NCI-H1417 treated with DMSO at 0.1 percent for 48 hours (cell line): ENCODE measurements around the gene LZTS2.
"Not testable (repeated sequence)": the region's sequence is repeated elsewhere in the genome, so short reads cannot be mapped to it uniquely, and the experiment has no call there.

ENCODE experiments used
- DNase-seq: peaks from one replicate; lab custom pipeline; 2025; lab: John Stamatoyannopoulos, UW

The LZTS2 gene

DNA sequence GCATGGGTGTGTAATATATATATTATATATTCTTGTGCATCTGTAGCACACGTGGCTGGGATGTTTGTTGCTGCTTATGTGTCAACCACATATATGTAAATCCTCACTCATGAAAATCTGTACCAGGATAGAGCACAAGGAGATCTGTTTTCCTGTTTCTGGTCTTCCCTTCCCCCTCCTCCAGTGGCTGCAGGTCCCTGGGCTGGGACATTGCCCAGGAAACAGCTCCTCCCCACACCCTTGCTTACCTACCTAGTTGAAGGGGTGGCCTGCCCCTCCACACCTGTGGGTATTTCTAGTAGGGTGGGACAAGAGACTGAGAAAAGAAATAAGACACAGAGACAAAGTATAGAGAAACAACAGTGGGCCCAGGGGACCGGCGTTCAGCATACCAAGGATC lies 33.7 kb downstream of the LZTS2 start:
- no peak for DNase-seq

DNA sequence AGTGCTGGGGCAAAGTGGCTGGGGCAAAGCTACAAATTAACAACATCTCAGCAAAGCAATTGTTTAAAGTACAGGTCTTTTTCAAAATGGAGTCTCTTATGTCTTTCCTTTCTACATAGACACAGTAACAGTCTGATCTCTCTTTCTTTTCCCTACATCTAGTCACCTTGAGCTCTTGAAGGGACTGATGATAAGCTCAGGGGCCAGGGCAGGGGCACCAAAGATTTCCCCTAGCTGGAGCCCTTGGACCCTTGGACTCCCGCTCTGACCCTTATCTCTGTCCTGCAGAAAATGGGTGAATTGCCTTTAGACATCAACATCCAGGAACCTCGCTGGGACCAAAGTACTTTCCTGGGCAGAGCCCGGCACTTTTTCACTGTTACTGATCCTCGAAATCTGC lies 34.8 kb downstream of the LZTS2 start:
- DNase-seq: not testable (repeated sequence)

DNA sequence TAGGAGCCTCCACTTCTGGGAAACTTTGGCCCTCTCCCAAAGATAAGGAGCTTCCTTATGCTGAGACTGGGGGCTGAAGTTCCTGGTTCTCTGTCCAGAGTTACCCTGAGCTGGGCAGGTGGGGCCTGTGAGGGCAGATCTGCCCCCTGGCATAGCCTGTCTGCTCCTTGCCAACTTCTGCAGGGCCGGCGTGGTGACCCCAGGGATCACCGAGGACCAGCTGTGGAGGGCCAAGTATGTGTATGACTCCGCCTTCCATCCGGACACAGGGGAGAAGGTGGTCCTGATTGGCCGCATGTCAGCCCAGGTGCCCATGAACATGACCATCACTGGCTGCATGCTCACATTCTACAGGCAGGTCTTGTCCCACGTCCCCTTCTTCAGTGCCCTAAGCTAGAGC lies 35.7 kb downstream of the LZTS2 start:
- DNase-seq: no peak

DNA sequence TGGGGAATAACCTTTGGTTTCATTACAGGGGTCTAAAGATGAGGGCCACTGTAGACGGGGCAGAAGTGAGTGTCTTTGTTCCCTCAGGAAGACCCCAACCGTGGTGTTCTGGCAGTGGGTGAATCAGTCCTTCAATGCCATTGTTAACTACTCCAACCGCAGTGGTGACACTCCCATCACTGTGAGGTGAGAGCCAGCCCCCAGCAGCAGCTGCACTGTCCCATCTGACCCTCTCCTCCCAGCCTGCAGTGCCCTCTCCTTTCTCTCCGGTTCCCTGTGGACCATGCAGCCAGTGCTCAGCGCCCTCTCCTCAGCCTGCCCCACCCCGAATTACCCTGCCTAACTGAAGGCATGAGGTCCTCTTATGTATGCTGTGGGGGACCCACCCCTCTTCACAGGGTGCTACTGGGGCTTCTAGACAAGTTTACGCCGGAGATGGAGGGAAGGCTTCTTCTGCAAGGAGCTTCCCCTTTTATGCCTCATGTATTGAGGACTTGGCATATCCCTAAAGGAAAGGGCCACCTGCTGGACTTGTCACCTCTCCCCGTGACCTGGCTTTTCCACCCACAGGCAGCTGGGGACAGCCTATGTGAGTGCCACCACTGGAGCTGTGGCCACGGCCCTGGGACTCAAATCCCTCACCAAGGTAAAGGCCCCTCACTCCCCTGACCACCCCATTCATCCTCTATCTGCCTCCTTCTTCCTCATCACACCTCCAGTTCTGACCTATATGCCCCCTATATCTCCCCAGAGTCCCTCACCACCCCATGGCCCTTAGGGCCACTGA lies 36.5 kb downstream of the LZTS2 start:
- DNase-seq: no peak

DNA sequence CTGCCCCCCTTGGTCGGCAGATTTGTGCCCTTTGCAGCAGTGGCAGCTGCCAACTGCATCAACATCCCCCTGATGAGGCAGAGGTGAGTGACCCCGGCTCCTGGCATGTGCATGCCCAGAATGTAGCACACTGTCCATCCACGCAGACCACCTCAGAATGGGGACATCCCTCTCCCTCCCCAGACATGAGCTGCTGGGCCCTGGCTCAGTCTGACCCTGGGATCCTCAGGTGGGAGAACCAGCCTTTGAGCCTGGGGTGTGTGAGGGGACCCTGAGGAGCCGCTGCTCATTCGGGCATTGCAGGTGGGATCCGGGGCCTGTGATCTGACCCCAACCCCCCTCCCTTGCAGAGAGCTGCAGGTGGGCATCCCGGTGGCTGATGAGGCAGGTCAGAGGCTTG lies 37.1 kb downstream of the LZTS2 start:
- DNase-seq: no peak

DNA sequence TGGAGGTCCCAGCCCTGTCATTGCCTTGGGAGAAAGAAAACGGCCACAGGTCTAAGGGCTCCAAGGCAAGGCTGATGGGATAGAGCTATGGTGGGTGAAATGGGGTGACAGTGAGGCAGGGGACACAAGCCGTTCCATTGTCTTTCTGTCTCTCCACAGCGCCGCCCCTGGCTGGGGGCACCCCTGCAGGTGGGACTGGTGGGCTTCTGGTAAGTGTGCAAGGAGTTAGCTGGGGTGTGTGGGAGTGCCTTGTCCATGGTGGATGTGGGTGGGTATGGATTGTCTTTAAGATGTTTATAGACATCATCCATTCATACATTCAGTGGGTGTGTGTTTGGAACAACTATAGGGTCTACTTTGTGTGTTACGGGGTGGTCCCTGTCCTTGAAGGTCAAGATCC lies 38.9 kb downstream of the LZTS2 start:
- no peak for DNase-seq

DNA sequence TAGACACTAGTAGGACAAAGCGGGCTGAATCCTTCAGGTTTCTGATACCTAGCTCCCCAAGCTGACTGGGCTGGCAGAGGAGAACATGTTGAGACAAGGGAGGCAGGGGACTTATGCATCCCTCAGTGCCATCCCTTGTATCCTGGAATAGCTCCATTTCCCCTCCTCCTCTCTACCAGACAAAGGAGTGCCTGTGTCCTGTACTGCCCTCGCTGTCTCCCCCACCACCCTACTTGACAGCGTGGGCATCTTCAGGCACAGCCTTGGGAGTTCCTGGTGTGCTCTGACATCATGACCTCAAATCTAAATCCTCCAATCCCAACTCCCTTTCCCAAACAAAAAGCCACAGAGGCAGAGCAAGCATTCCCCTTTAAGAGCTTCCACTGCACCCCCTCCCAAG lies 40.5 kb downstream of the LZTS2 start:
- no peak for DNase-seq

DNA sequence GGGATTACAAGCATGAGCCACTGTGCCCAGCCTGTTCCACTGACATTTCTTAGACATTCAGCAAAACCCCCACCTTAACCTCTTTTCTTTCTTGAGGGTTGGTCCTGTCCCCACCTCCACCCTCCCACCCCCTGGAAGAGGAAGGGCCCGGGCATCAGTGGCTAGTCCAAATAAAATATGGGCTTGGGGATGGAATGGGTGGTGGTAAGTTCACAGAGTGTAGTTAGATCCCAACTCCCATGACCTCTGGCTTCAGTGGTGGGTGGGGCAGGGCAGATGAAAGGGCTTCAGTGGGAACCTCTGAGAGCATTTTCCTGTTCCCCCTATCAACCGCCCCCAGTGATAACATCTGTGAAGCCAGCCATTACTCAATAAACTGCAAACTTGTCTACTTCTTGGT lies 41.2 kb downstream of the LZTS2 start:
- no peak for DNase-seq

DNA sequence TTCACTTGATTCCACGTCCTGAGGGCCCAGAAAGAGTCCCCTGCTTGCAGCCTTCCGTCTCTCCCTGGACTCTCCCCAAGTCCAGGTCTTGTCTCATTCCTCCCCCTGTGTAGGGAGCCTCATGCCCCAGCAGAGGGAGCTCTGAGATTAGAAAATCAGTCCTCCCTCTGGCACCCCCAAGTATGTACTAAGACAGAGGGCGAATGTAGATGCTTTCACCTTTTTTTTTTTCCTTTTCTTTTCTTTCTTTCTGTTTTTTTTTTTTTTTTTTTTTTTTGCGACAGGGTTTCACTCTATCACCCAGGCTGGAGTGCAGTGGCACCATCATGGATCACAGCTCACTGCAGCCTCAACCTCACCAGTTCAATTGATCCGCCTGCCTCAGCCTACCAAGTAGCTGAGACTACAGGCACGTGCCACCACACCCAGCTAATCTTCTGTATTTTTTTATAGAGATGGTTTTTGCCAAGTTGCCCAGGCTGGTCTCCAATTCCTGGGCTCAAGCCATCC lies 41.7 kb downstream of the LZTS2 start:
- no peak for DNase-seq

DNA sequence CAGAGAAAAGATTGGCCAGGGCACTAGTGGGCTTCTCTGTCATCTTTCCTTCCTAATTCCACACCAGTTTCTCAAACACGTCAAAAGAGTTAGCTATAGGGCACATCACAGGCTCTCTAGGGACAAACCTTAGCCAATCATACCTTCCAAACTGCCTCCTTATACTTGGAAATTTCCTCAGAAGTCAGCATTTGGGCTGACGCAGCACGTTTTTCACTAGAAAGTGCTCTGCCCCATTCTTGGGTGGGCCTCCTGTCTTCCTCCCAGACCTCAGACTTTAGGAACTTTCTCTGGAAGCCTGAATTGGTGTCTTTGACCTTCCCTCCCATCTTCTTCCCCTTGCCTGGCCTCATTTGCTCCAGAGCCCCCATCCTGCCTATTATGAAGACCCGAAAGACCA lies 42.5 kb downstream of the LZTS2 start:
- DNase-seq: no peak

DNA sequence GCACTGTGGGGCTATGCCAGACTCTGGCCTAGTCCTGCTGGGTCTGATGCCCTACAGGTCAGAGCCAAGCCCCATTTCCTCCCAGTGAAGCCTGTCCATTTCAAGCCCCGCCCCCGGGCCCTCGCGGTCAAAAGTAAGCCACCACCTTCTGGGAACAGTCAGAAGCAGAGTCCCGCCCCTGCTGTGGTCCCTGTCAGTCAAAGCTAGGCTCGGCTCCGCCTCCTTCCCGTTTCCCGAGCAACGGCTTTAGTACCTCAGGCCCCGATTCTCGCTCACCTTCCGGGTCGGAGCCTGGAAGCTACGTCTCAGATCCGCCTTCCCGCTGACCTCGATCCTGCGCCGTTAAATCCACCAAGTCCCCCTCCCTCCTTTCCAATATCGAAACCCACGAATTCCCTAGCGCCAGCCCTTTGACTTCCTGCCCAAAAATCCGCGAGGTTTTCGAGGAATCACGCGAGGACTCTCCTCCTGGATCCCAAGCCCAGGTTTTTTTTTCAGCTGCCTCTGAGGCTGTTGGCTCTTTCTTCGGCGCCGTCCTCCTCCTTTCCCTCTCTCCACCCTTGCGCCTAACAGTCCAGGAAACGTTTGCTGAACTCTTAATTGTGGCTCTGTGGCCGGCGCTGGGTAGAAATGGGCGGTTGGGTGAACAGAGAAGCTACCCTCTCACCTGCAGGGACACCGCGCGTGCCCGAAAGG lies 43.2 kb downstream of the LZTS2 start:
- DNase-seq: peak; percentile 59

DNA sequence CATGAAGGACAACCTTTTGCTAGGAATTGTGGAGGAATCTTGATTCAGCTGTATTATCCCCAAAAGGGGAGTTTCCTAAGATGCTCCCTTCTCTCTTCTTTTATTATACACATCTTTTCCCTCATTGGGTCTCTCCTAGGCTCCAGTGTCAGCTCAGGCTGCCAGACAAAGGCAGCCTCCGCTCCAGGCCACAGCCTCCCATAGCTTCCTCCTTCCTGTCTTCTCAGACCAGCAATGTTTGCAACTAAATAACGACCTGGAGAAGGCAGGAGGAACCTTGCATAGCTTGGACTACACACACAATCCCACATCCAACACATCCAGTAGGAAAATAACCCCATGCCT lies 43.7 kb downstream of the LZTS2 start:
- no peak for DNase-seq

DNA sequence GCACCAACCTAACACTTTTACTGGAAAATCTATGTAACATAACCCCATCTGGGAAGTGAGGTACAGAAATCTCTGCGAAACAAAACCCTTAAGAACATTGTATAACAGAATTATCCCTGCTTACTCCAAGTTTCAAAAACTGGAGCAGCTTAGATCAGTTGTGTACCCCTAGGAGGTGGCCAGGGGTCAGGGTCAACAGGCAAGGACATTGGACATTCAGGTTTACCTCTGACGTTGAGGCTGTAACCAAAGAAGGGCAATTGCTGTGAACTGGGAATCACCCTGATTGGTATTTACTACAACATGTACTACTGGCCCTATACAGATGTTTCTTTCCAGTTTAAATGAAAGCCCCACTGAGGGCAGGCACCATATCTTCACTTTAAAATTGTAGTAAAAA lies 44.5 kb downstream of the LZTS2 start:
- no peak for DNase-seq

DNA sequence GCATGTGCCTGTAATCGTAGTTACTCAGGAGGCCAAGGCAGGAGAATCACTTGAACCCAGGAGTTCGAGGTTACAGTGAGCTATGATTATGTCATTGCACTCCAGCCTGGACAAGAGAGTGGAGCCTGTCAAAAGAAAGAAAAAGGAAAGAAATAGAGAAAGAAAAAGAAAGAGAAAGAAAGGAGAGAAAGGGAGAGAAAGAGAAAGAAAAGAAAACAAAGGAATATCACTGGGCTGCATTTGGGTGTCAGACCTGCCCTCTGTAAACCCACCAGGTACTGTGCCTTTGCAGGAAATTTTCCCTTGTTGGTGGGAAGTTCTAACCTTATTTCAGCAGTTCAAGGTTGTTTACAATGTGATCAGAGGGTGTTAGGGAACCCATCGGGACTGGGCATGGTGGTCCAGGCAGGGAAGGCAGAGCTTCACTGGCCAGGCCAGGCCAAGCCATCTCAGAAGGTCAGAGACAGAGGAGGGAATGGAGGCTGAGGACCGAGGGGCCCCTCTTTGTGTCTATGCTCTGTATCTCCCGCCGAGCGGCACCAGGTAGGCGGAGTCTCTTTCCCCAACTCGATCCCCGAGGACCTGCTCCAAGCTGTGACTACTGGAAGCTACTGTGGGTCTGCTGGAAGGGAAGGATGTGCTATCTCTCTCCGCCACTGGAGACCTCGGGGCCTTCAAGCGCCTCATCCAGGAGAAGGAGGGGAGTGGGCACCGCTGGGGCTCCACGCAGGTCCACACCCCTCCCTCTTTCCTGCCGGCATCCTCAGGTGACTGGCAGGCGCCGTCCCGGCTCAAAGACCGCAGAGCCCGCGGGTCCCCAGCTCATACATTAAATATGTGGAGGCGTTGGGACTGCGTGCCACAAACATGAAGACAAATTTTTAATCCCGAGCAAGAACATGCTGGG lies 47.0 kb downstream of the LZTS2 start:
- DNase-seq: no peak

DNA sequence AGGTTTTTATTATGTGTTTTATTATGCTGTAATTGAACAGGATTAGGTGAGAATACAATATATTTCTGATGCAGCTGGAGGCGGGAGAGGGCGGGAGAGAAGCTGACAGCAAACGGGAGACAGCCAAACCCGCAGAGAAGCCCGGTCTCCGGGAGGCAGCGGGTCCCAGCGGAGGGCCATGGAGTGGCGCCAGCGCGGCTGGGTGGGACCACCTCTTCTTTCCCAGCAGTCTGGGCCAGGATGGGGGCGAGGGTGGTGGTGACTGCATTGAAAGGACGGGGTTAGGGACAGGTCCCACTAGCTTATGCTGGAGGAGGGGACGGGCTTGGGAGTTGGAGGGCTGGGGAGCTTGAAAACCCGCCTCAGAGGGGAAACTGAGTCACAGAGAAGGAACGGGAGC lies 47.7 kb downstream of the LZTS2 start:
- DNase-seq: no peak

DNA sequence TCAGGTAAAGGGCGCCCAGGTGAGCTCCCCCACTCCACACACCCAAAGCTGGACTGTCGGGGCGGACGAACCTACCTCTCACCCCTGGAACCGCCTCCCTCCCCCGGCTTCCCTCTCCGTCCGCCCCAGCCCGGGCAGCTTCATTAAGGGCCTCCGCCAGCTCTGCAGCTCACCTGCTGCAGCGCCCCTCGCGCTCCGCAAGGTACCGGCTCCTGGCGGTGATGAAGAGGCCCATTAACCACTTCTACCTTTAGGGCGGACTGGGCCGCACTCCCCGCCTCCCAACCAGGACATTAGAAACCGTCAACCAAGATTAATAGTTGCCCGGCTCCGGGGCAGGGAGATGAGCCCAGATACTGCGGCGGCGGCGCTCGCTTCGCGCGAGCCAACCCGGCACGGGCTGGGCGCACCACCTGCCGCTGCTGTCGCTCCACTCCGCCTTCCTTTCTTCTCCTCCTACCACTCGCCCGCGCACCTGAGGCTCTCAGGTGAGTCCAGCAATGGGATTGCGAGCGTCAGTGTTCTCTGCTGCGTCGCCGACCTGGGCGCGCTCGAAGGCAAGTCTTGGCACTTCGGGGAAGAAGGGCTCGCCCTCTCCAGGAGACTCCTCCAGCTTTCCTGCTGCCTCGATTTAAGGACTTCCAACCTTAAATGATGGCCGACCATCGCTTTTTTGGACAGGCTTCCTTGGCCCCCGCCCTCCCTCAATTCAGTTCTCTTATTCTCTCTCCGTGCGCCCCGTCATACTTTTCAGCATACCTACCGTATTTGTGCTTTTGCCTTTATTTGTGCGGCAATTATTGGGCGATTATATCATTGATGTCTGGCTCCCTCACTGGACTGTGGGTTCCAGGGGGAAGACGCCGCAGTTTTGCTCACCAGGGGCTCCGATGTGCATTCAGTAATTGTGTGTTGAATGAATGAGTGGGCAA lies 48.6 kb downstream of the LZTS2 start:
- DNase-seq: peak; percentile 34

DNA sequence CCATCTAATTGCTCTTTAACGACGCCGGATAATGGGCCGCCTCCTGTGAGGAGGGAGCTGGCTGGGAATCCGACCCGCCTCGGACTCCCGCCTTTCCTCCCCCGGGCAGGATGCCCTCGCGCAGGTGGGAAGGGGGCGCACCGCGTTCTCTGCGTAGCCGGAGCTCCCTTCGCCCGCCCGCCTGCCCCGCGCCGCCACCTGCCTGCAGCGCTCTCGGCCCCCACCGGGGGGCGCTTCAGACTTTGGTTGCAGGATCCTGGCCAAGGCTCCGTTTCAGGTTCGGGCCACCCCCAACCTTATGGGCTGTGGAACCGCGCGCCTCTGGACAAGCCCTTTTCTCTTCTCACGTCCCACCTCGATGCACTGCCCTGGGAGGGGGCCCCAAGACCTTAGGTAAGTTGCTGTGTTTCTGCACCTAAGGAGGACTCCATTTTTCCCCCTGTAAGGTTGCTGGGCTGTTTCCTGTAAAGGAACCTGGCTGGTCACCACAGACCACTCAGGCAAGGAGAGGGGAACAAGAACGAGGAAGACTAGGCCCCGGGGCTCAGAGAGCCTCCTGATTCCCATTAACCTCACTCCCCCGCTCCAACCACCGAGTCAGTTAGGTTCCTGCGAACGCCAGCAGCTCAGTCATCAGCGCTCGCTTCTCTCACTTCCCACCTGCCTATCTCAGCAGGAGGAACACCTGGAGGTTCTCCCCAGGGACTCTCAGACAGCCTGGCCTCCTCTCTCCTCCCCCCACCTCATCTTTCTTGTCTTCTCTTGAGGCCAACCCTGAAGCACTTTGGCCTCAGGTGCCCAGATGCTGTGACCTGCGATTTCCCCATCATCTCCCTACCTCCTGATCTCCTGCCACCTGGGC lies 50.8 kb downstream of the LZTS2 start:
- no peak for DNase-seq

DNA sequence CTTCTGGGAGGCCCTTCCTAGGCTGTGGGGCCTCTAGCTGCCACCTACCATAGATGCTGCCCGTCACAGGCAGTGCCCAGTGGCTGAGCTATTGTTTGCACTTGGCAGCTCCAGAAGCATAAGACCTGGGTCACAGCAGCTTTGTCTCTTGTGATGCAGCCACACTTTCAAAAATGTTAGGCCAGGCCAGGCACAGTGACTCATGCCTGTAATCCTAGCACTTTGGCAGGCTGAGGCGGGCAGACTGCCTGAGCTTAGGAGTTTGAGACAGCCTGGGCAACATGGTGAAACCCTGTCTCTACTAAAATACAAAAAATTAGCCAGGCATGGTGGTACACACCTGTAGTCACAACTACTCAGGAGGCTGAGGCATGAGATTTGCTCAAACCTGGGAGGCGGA lies 52.7 kb downstream of the LZTS2 start:
- DNase-seq: no peak

DNA sequence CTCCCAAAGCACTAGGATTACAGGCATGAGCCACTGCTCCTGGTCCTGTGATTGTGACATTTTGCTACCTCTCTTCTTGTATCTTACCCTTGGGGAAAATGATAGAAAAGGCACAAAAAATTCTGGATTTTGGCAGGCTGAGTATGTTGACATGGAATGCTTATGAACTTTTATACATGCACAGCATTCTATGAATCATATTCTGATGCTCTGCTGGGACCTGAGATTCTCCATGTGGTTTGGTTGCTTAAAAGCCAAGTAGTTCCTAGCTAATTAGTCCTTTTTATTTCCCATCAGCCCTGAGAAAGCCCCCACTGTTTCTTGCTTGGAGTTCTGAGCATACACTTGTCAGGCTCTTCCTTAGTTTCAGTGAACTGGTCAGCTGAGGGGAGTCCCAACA lies 53.9 kb downstream of the LZTS2 start:
- DNase-seq: no peak

DNA sequence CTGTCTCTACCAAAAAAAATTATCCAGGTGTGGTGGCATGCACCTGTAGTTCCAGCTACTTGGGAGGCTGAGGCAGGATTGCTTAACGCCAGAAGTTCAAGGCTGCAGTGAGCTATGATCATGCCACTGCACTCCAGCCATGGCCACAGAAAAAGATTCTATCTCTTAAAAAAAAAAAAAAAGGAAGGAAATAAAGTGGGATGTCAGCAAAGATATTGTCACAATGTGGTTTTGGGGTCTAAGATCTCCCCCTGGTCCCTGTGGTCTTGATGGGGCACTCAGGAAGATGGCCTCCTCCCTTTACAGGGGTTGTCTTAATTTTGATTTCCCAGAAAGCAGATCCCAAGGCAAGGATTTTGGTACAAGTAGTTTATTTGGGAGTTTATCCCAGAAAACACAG lies 54.7 kb downstream of the LZTS2 start:
- DNase-seq: no peak

DNA sequence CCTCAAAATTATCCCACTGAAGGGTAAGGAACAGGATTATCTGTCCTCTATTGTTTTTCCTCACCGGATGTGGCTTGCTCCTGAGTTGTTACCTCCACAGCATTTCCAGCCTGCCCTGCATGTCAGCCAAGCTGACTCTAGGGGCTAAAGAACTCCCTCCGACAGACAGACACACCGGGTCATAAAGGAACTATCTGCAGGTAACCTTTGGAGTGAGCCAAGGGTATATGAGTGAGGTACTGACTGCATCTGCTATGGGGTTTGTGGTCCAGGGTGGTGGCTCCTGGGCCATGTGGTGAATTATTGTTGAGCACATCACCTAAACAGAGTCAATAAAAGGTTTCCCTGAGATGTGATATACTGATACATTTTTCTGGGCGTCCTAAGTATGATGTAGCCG lies 55.3 kb downstream of the LZTS2 start:
- DNase-seq: no peak
